IMR-90 (cell line): ENCODE results near the gene SDHA. TPM values are rescaled to one million over a fixed set of nuclear protein-coding genes. Genes with fewer than 3 reads are reported as not detected.

Experiments used
- ATAC-seq: fragments of 200-7000 bp; cut with Tn5 transposase; 2 replicates; pipeline ENCODE4 v1.9.1; 2020; ENCODE audit warnings: low read depth, mild to moderate bottlenecking, moderate library complexity
- BruUV-seq: library from RNA; stranded (reverse); fragments of 400-500 nt; replicated peaks from 2 replicates; lab custom pipeline; 2021; lab: Mats Ljungman, UMichigan
- CTCF ChIA-PET: fragments of 300-600 bp; formaldehyde crosslinking; extraction: SDS; loops from one replicate; lab custom pipeline; 2021; ENCODE audit warnings: antibody characterized with exemption; lab: Yijun Ruan, JAX
- POLR2A ChIA-PET: fragments of 300-600 bp; sonication (Branson Sonifier 250); formaldehyde crosslinking; loops from one replicate; lab custom pipeline; 2022; ENCODE audit warnings: antibody characterized with exemption; ENCODE audit not compliant: unreplicated experiment; lab: Charles Lee
- DNase-seq: peaks from one replicate; pipeline ENCODE4 v3.0.0; 2013
- H2AFZ ChIP-seq: replicated peaks from 2 replicates; pipeline ENCODE3; 2013; ENCODE audit warnings: low read length, mild to moderate bottlenecking; ENCODE audit not compliant: poor library complexity
- H2AK5ac ChIP-seq: 2 replicates; pipeline ENCODE4 v1.6.1; 2013; ENCODE audit warnings: low read depth, low read length, inconsistent platforms
- H2AK9ac ChIP-seq: replicated peaks from 2 replicates; pipeline ENCODE3; 2013; ENCODE audit warnings: mild to moderate bottlenecking, low read depth, low read length, moderate library complexity; ENCODE audit not compliant: poor library complexity
- H2BK120ac ChIP-seq: 2 replicates; pipeline ENCODE4 v1.6.1; 2013; ENCODE audit warnings: low read depth, low read length, inconsistent platforms
- H2BK15ac ChIP-seq: 3 replicates; pipeline ENCODE4 v1.6.1; 2013; ENCODE audit warnings: low read depth, low read length, inconsistent platforms
- H2BK20ac ChIP-seq: 2 replicates; pipeline ENCODE4 v1.6.1; 2013; ENCODE audit warnings: low read depth, mild to moderate bottlenecking, inconsistent platforms, low read length, moderate library complexity
- H2BK5ac ChIP-seq: 2 replicates; pipeline ENCODE4 v1.6.1; 2013; ENCODE audit warnings: mild to moderate bottlenecking, low read depth, low read length, inconsistent platforms; ENCODE audit not compliant: poor library complexity, severe bottlenecking
- H3K14ac ChIP-seq: replicated peaks from 2 replicates; pipeline ENCODE4 v1.6.1; 2013; ENCODE audit warnings: low read depth, low read length, inconsistent platforms
- H3K18ac ChIP-seq: 2 replicates; pipeline ENCODE4 v1.6.1; 2013; ENCODE audit warnings: low read depth, low read length, control low read depth
- H3K23ac ChIP-seq: 2 replicates; pipeline ENCODE4 v1.6.1; 2013; ENCODE audit warnings: low read depth, low read length, inconsistent platforms
- H3K27ac ChIP-seq: 2 replicates; pipeline ENCODE4 v1.5.1; 2013; ENCODE audit warnings: mild to moderate bottlenecking, control low read depth, low read length; ENCODE audit not compliant: insufficient read depth
- H3K27me3 ChIP-seq: 2 replicates; pipeline ENCODE4 v1.6.1; 2013; ENCODE audit warnings: low read length; ENCODE audit not compliant: control insufficient read depth, insufficient read depth
- H3K36me3 ChIP-seq: 2 replicates; pipeline ENCODE4 v1.6.1; 2013; ENCODE audit warnings: low read length, mixed read lengths; ENCODE audit not compliant: control insufficient read depth, insufficient read depth
- H3K4ac ChIP-seq: 2 replicates; pipeline ENCODE4 v1.6.1; 2013; ENCODE audit warnings: low read depth, low read length, inconsistent platforms
- H3K4me1 ChIP-seq: 2 replicates; pipeline ENCODE4 v1.6.1; 2013; ENCODE audit warnings: low read length, mixed read lengths; ENCODE audit not compliant: control insufficient read depth, insufficient read depth
- H3K4me2 ChIP-seq: 2 replicates; pipeline ENCODE4 v1.6.1; 2013; ENCODE audit warnings: low read depth, mild to moderate bottlenecking, control low read depth, low read length, moderate library complexity
- H3K4me3 ChIP-seq: 2 replicates; pipeline ENCODE4 v1.5.1; 2013; ENCODE audit warnings: low read depth, mild to moderate bottlenecking, control low read depth, low read length, moderate library complexity; ENCODE audit not compliant: insufficient read depth
- H3K56ac ChIP-seq: 2 replicates; pipeline ENCODE4 v1.6.1; 2013; ENCODE audit warnings: low read length, inconsistent platforms; ENCODE audit not compliant: insufficient read depth; ENCODE audit errors: extremely low read depth
- H3K79me1 ChIP-seq, 2 experiments: 2 replicates each; pipeline ENCODE4 v1.6.1; 2013; ENCODE audit warnings: low read length in 2 of 2, inconsistent platforms in 1 of 2, low read depth in 1 of 2
- H3K9ac ChIP-seq: 2 replicates; pipeline ENCODE4 v1.6.1; 2013; ENCODE audit warnings: low read depth, low read length, control low read depth
- H3K9me1 ChIP-seq: 2 replicates; pipeline ENCODE4 v1.6.1; 2013; ENCODE audit warnings: low read length, inconsistent platforms; ENCODE audit not compliant: insufficient read depth
- H3K9me3 ChIP-seq: 2 replicates; pipeline ENCODE4 v1.6.1; 2013; ENCODE audit warnings: low read length; ENCODE audit not compliant: control insufficient read depth, insufficient read depth
- H4K20me1 ChIP-seq: 2 replicates; pipeline ENCODE4 v1.6.1; 2013; ENCODE audit warnings: low read length, inconsistent platforms; ENCODE audit not compliant: insufficient read depth
- H4K5ac ChIP-seq: 2 replicates; pipeline ENCODE4 v1.6.1; 2013; ENCODE audit warnings: mild to moderate bottlenecking, low read depth, low read length, control low read depth
- H4K8ac ChIP-seq, 2 experiments: 2 replicates each; pipeline ENCODE4 v1.6.1; 2013; ENCODE audit warnings: low read depth in 2 of 2, low read length in 2 of 2, control low read depth in 1 of 2, inconsistent platforms in 1 of 2
- H4K91ac ChIP-seq: 2 replicates; pipeline ENCODE4 v1.6.1; 2013; ENCODE audit warnings: low read depth, low read length, inconsistent platforms; ENCODE audit not compliant: insufficient read depth
- BHLHE40 ChIP-seq: fragments of 150-350 bp; IDR thresholded peaks from 2 replicates; pipeline ENCODE4 v1.6.1; 2016; ENCODE audit warnings: mild to moderate bottlenecking, low read depth, low read length
- CTCF ChIP-seq: conservative IDR thresholded peaks from 2 replicates; pipeline ENCODE4 v1.5.1; 2012; ENCODE audit warnings: mild to moderate bottlenecking, low read depth, low read length, improper control_type of control experiment
- FOS ChIP-seq: fragments of 150-350 bp; IDR thresholded peaks from 2 replicates; pipeline ENCODE4 v1.6.1; 2016; ENCODE audit warnings: low read depth, low read length
- MAFK ChIP-seq: IDR thresholded peaks from 2 replicates; pipeline ENCODE4 v1.6.1; 2012; ENCODE audit warnings: low read depth, low read length, improper control_type of control experiment
- MAZ ChIP-seq: IDR thresholded peaks from 2 replicates; pipeline ENCODE4 v1.6.1; 2012; ENCODE audit warnings: low read depth, mild to moderate bottlenecking, low read length, improper control_type of control experiment, moderate library complexity, borderline replicate concordance
- MXI1 ChIP-seq: IDR thresholded peaks from 2 replicates; pipeline ENCODE4 v1.6.1; 2012; ENCODE audit warnings: low read depth, mild to moderate bottlenecking, low read length, moderate library complexity, borderline replicate concordance
- NFE2L2 ChIP-seq: fragments of 150-350 bp; IDR thresholded peaks from 2 replicates; pipeline ENCODE4 v1.6.1; 2016; ENCODE audit warnings: low read depth, mild to moderate bottlenecking, low read length
- POLR2A ChIP-seq: IDR thresholded peaks from 2 replicates; pipeline ENCODE4 v1.6.1; 2012; ENCODE audit warnings: mild to moderate bottlenecking, low read depth, low read length
- RAD21 ChIP-seq: IDR thresholded peaks from 2 replicates; pipeline ENCODE4 v1.6.1; 2012; ENCODE audit warnings: low read length, improper control_type of control experiment
- RCOR1 ChIP-seq: IDR thresholded peaks from 2 replicates; pipeline ENCODE4 v1.6.1; 2012; ENCODE audit warnings: mild to moderate bottlenecking, low read length, improper control_type of control experiment; ENCODE audit not compliant: insufficient replicate concordance
- RFX5 ChIP-seq: IDR thresholded peaks from 2 replicates; pipeline ENCODE4 v1.8.0; 2012; ENCODE audit warnings: low read depth, mild to moderate bottlenecking, low read length, moderate library complexity
- SMC3 ChIP-seq: fragments of 150-350 bp; IDR thresholded peaks from 2 replicates; pipeline ENCODE4 v1.6.1; 2016; ENCODE audit warnings: low read depth, mild to moderate bottlenecking, antibody characterized with exemption, low read length, moderate library complexity
- USF2 ChIP-seq: fragments of 150-350 bp; IDR thresholded peaks from 2 replicates; pipeline ENCODE4 v1.6.1; 2017; ENCODE audit warnings: mild to moderate bottlenecking, antibody characterized with exemption, low read length, low read depth
- WGBS, 2 experiments: methylation state at CpG; one replicate each; pipeline versions ENCODE4 v1.1.5 to v1.1.7; 2013; ENCODE audit warnings: missing lambda C conversion rate in 2 of 2; ENCODE audit not compliant: insufficient read length in 1 of 2; ENCODE audit errors: extremely low coverage in 2 of 2; 5-methylcytosine and 5-hydroxymethylcytosine counted together
- dilution Hi-C: fragments of 300-500 bp; cut with HindIII; formaldehyde crosslinking; loops from one replicate; pipeline ENCODE4 v1.14.3; 2018; ENCODE audit warnings: low sequenced_read_pairs; ENCODE audit not compliant: unreplicated experiment
- in situ Hi-C: fragments of 300-500 bp; cut with MboI; formaldehyde crosslinking; loops from 3 replicates; pipeline ENCODE4 v1.14.3; 2019; ENCODE audit warnings: low sequenced_read_pairs, inconsistent platforms, mixed read lengths
- intact Hi-C: fragments of 100-400 bp; cut with micrococcal nuclease; formaldehyde crosslinking; loops from 2 replicates; pipeline ENCODE4 v1.10.0; 2022
- polyA plus RNA-seq, 3 experiments: library from polyadenylated mRNA; depleted of rRNA; stranded (reverse); fragments of >200 nt; gene quantifications; 2 replicates each; pipeline ENCODE4 v1.2.3, GENCODE V29; 2012; ENCODE audit warnings: low replicate concordance in 1 of 3
- total RNA-seq: library from RNA; depleted of rRNA; stranded (reverse); fragments of >200 nt; gene quantifications from 2 replicates; pipeline ENCODE4 v1.2.3, GENCODE V29; 2012
- TF ChIP-seq, protein P1 (sequence below): fragments of 150-350 bp; IDR thresholded peaks from 2 replicates; pipeline ENCODE4 v1.6.1; 2016; ENCODE audit warnings: low read depth, mild to moderate bottlenecking, low read length, moderate library complexity, borderline replicate concordance

SDHA gene
- total and polyA plus RNA-seq, 2 of the 4 experiments (the other 2 are of a cell fraction): 105 to 121 TPM

GRCh38 chr5:185095-186070 is 32.7 kb upstream of the SDHA start:
- H2AFZ ChIP-seq: no peak overlapping the region
- H3K36me3 ChIP-seq: no peaks in the 10 kb centered on the region
- H3K4me1 ChIP-seq: no peaks in the 10 kb centered on the region
- dilution Hi-C loops: no loop called here
- H2BK5ac ChIP-seq: no peak overlapping the region
- in situ Hi-C loops: no loop called here
- no peak overlapping the region for H4K8ac ChIP-seq
- peaks cover 5% of the 10 kb centered on the region; the same call in 1 of the 2 replicates for H3K9me1 ChIP-seq
- H3K56ac ChIP-seq: no peak overlapping the region
- H4K5ac ChIP-seq: no peak overlapping the region
- H2BK20ac ChIP-seq: no peak overlapping the region
- no peak overlapping the region for H3K18ac ChIP-seq
- H3K9me3 ChIP-seq: no peaks in the 10 kb centered on the region
- no peak overlapping the region for H2BK15ac ChIP-seq
- DNase-seq: no peak
- H3K27me3 ChIP-seq: peaks cover under 1% of the 10 kb centered on the region; the same call in 1 of the 2 replicates
- no peak overlapping the region for H2BK120ac ChIP-seq
- H3K14ac ChIP-seq: no peak overlapping the region
- 84% methylated on average over 10 of the region's 21 CpGs; no CpG with 5 or more reads in 1 of the 2 experiments for WGBS, 2 experiments
- no peak for ATAC-seq
- BruUV-seq: no TSS peak
- no peak overlapping the region for H3K4me3 ChIP-seq
- intact Hi-C loops: no loop called here
- H4K91ac ChIP-seq: no peak overlapping the region
- H3K79me1 ChIP-seq: no peaks in the 10 kb centered on the region
- H4K20me1 ChIP-seq: peaks cover 2% of the 10 kb centered on the region; the same call in 1 of the 2 replicates
- H3K27ac ChIP-seq: no peak overlapping the region
- H3K4me2 ChIP-seq: no peak overlapping the region
- no peak overlapping the region for H3K4ac ChIP-seq
- POLR2A ChIA-PET: no interaction called here
- CTCF ChIA-PET: no interaction called here
- H2AK5ac ChIP-seq: no peak overlapping the region
- no peak overlapping the region for H3K23ac ChIP-seq
- peak overlapping the region; percentile 21 for H2AK9ac ChIP-seq
- H3K9ac ChIP-seq: no peak overlapping the region
- TF ChIP-seq, protein P1, sequence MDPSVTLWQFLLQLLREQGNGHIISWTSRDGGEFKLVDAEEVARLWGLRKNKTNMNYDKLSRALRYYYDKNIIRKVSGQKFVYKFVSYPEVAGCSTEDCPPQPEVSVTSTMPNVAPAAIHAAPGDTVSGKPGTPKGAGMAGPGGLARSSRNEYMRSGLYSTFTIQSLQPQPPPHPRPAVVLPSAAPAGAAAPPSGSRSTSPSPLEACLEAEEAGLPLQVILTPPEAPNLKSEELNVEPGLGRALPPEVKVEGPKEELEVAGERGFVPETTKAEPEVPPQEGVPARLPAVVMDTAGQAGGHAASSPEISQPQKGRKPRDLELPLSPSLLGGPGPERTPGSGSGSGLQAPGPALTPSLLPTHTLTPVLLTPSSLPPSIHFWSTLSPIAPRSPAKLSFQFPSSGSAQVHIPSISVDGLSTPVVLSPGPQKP: no peak
- TF ChIP-seq MAZ (no peak), NFE2L2 (no peak), FOS (no peak), CTCF (no peak), RCOR1 (no peak), RAD21 (no peak), POLR2A (no peak), BHLHE40 (no peak), RFX5 (no peak), SMC3 (no peak), USF2 (no peak), MAFK (no peak), MXI1 (no peak)
